Vagina (tissue), 2 donors: ENCODE measurements around the gene CAPRIN1.

Experiments
- CTCF ChIP-seq, 3 experiments: fragments of 450-650 bp in 2 of 3; fragments of 200-600 bp in 1 of 3; sonication (generic) in 1 of 3; IDR thresholded peaks; one replicate each; pipeline ENCODE4 v1.5.1; 2017 to 2019; ENCODE audit warnings: antibody characterized with exemption in 3 of 3, mild to moderate bottlenecking in 2 of 3, moderate library complexity in 2 of 3
- POLR2A ChIP-seq, 2 donors: fragments of 450-650 bp; IDR thresholded peaks; one replicate each; pipeline ENCODE4 v1.6.1; 2017; ENCODE audit warnings: antibody characterized with exemption in 2 of 2, mild to moderate bottlenecking in 2 of 2, moderate library complexity in 2 of 2

GRCh38 chr11:34036456-34036855, 15.1 kb upstream of the CAPRIN1 start:
- TF ChIP-seq CTCF (IDR thresholded peaks at IDR 0.05) (no peak), POLR2A (IDR thresholded peaks at IDR 0.05) (no peak)
